ENCODE measurements around the gene MIPOL1.
"Not testable (repeated sequence)": the region's sequence is repeated elsewhere in the genome, so short reads cannot be mapped to it uniquely, and the experiment has no call there.

Gene MIPOL1

DNA sequence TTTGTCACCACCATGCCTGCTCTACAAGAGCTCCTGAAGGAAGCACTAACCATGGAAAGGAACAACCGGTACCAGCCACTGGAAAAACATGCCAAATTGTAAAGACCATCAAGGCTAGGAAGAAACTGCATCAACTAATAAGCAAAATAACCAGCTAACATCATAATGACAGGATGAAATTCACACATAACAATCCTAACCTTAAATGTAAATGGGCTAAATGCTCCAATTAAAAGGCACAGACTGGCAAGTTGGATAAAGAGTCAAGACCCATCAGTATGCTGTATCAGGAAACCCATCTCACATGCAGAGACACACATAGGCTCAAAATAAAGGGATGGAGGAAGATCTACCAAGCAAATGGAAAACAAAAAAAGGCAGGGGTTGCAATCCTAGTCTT lies 97.5 kb downstream of the MIPOL1 start:
- DNase-seq = not testable (repeated sequence)

DNA sequence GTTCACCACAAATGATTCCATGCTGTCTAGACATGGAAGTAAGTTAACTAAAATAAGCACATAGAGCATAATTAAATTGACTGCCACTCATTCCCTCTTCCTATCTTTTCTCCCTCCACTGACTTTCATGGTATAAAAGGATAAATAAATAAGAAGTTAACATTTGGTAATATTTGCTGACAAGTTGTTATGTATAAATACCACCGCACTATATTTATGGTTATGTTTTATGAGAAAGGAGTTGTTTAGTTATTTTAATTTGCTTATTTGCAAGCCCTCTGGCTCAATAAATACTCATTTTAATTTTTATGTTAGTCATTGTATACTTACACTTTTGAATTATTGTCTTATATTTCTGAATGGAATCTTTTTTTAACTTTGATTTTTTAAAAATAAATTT lies 113.5 kb downstream of the MIPOL1 start:
- DNase-seq = no peak

DNA sequence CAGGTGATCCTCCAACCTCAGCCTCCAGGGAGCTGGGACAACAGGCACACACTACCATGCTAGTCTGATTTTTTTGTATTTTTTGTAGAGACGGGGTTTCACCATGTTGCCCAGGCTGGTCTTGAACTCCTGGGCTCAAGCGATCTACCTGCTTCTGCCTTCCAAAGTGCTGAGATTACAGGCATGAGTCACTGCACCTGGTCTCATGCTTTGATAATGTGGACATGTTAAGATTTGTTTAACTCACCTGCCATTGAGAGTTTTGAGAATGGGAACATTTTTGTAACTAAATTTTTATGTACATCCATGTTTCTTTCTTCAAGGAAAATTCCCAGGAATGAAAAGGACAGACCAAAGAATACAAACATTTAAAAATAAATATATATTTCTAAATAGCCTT lies 121.2 kb downstream of the MIPOL1 start:
- DNase-seq = no peak

DNA sequence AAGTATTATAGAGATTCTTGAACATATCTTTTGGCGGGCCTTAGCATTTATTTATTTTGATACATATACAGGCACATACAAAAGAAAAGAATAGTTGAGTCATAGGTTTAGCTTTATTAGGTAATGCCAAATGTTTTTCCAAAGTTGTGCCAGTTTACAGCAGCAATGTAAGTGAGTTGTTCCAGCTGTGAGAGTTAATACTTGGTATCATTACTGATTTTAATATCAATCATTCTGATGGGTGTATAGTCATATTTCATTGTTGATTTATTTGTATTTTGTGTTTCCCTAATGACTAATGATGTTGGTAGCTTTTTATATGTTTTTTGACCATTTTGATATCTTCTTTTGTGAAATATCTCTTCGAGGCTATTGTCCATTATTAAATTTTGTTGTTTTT lies 122.4 kb downstream of the MIPOL1 start:
- DNase-seq = no peak

DNA sequence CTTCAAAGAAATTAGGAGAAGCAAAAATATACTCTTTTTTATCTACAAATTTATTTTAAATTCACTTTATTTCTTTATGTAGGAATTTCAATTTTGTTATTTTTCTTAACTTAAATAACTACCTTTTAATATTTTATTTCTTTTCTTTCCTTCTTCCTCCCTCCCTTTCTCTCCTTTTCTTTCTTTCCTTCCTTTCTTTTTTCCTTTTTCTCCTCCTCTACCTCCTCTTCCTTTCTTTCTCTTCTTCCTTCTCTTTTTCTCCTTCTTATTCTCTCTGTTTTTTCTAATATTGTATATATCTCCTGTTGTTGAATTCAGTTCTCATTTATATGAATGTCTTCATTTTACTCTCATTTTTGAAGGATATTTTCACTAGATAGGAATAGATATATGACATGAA lies 127.6 kb downstream of the MIPOL1 start:
- no peak for DNase-seq

DNA sequence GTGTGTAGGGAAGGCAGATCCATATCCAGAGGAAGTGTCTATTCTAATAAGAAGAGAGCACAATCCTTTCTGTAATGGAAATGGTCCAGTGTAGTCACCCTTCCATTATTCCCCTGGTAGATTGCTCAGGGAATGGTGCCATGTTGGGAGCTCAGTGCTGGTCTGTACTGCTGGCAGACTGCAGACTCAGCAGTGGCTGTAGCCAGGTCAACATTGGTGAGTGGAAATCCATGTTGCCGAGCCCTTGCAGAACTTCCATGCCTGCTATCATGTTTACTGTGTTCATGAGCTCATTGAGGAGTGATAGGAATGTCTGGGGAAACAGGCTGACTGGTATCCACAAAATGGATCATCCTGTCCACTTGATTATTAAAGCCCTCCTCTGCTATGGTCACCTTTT lies 128.7 kb downstream of the MIPOL1 start:
- DNase-seq = no peak

DNA sequence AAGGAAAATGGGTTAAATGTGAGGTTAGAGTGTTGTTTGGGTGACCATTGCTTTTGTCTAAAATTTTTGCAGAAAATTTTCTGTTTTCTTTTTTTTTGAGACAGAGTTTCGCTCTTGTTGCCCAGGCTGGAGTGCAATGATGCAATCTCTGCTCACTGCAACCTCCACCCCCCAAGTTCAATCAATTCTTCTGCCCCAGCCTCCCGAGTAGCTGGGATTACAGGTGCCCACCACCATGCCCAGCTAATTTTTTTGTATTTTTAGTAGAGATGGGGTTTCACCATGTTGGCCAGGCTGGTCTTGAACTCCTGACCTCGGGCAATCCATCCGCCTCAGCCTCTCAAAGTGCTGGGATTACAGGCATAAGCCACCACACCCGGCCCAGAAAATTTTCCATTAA lies 130.2 kb downstream of the MIPOL1 start:
- not testable (repeated sequence) for DNase-seq

DNA sequence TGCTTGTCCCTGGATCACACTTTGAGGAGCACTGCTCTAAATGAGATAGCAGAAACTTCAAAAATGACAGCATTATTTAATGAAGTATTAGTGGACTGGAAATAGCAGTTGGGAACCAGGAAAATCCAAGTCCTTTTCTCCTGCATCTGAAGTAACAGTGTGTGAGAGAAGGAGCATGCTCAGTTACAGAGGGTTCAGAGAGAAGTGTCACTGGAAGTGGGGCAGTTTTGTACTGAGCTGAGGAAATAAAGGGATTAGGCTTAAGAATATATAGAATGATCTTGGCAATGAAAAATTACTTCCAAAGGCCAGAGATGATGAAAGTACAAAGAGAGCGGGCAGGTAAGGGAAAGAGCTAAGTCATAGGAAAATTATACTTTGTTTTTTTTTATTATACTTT lies 130.9 kb downstream of the MIPOL1 start:
- no peak for DNase-seq

DNA sequence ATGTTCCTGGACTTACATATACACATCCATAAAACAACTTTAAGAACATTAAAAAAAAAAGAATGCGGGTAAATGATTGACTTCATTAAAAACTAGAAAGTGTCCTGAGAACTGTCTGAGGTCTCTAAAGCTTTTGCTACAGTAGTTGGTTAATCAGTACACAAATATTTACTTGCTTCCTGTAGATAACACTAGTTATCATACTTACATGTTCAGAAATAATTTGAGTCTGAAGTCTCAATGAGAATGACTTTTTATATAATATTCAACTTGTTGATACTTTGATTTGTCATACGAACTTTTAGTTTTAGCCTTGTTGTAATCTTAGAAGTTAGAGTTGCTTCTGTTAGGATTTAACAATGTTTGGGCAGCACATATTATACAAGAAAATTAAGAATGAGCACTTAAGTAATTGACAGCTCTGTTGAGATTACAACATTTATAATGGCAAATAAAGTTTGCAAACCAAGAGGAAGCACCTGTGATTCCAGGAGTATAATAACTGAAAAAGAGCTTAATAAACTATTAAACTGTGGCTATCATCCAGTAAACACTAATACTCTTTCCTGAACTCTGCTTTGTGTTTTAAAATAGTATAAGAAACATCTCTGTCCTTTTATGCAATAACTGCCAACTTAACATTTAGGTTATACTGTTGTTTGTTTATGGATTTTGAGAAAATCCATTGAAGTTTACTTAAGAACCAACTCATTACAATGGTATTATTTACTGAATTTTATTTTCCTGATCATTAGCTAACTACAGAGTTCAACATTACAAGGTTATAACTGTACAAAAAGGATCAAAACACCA lies 131.7 kb downstream of the MIPOL1 start:
- no peak for DNase-seq

DNA sequence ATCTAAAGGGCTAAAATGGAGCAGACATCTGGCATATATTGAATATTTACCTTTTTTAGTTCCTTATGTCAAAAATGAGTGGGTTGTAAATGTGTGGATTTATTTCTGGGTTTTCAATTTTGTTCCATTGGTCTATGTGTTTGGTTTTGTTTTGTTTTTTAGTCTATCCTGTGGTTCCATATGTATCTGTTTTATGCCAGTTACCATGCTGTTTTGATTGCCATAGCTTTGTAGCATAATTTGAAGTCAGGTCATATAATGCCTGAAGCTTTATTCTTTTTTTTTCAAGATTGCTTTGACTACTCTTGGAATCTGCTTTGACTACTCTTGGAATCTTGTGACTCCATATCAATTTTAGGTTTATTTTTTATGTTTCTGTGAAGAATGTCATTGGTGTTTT lies 133.2 kb downstream of the MIPOL1 start:
- DNase-seq = no peak

DNA sequence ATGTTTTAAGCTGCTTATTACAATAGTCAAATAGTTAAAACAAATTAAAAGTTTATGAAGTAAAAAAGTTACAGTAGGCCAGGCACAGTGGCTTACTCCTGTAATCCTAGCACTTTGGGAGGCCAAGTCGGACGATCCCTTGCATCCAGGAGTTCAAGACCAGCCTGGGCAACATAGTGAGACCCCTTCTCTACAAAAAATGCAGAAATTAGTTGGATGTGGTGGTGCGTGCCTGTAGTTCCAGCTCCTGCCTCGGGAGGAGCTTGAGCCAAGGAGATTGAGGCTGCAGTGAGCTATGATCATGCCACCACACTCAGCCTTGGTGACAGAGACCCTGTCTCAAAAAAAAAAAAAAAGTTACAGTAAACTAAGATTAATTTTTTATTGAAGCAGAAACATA lies 142.6 kb downstream of the MIPOL1 start:
- DNase-seq = no peak

DNA sequence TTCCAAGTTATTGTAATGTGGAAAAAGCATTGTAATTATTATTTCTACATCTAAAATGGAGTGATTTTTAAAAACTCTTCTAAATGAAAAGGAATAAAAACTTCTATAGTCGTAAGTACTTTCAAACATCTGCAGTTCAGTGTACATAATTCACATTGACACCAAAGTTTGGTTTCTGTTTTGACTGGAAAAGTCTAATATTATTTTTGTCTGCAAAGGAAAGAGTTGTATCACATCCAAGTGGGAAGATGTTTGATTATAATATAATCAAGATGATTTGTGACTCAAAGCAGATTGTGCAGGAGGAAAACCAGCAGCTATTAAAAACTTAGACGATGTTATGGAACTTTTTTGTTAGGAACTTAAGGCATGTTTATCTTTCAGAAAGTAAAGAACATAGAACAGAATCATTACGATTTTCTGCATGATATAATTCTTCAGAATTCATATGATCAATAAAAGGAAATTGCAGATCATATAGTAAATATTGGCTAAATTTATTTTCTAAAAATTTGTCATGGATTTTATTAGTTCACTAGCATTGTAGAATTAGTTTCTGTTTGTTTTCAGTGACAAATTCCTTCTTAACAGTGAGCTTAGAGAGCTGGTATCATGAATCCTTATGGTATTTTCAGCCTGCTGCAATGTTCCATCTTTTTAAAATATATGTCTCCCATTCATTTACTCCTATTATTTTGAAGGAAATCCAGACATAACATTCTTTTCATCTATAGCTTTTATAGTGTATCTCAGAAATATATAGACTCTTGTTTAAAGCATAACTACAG lies 145.8 kb downstream of the MIPOL1 start:
- no peak for DNase-seq

DNA sequence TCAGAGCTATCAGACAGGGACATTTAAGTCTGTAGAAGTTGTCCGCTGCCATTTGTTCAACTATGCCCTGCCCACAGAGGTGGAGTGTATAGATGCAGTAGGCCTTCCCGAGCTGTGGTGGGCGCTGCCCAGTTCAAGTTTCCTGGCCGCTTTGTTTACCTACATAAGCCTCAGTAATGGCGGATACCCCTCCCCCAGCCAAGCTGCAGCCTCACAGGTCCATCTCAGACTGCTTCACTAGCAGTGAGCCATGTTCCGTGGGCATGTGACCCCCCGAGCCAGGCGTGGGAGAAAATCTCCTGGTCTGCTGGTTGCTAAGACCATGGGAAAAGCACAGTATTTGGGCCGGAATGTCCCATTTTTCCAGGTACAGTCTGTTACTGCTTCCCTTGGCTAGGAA lies 165.9 kb downstream of the MIPOL1 start:
- DNase-seq = no peak

DNA sequence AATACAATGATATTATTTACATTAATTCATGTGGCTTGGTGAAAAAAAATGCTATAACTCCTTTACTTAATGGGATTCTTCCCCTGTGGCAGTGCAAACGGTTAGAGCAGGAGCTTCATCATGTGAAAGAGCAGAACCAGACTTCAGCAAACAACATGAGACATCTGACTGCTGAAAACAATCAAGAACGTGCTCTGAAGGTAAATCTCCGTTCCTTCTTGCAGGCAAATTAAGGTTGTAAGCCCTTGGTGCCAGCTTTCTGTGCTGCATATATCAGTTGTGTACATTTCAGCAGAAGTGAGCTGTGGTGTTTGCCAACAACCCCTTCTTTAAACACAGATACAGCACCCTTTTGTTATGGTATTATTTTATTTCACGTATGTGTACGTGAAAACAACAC lies 171.7 kb downstream of the MIPOL1 start:
- DNase-seq = no peak

DNA sequence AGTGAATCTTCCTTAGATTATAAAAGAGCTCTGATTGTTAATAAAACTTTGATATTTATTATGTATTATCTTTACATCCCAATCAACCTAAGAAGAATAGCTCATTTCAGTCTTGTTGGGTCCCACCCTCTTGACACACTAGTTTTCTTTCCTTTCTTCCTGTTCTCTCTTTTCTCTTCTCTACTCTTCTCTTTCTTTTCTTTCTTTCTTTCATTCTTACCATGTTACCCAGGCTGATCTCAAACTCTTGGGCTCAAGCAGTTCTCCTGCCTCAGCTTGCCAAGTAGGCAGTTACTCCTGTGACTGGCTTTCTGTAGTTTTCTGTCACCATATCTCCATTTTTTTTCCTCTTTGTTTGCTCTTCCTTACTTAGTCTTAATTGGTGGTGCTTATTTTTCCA lies 177.8 kb downstream of the MIPOL1 start:
- no peak for DNase-seq

DNA sequence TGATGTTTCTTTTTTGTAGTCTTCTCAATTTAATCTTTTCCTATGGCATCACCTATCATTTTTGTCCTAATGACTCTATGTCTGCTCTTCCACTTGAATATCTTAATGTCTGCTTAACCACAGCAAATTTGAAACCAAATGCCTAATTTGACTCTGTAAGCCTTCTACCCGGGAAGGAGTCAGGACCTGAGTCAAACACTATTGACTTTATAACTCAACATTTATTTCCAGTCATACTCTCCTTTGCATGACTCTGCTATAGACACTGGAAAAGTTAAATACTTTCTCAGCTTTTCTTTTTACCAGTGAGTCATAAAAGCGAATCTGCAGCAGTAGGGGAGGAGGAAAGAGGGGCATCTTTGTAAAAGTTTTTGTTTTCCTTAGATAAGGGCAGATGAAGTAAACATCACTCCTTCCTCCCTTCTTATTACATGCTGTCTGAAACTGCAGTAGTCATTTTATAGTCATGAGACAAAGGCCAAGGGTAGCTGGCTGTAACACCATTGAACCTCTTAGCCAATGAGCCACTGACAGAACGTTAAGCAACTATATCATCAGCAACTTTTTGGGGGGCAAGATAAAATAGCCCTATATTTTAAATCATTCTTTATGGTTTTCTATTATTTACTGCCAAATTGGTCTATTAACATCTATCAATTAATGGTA lies 179.3 kb downstream of the MIPOL1 start:
- no peak for DNase-seq

DNA sequence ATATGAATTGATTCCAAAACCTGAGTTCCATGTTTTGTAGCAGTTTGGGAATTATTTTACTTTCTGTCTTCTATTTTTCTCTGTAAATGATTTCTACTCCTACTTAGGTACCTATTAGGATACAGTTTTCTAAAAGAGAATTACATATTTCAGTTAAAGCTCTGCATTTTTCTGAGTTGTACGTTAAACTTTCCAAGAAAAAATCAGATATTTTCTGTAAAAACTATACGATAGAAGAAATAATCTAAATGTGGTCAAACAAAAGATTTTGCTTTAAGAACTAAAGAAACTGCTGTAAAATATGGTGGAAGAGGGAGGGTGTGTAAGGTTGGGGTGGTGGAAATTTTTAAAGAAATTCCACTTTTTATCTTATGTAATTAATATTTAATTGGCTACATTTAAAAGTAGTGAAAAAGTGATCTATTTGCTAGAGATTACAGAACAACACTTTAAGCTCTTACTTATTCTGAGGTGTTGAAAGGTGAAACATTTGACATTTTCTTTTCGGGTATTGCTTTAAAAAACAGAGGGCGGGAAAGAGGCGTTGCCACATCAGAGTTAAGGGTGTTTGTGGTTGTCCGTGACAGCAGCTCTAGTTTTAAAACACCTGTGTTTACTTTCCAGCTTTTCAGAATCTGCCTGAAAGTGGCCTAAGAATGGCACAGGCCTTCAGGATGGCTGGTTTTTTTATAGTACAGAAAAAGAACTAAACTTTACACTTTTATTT lies 187.3 kb downstream of the MIPOL1 start:
- no peak for DNase-seq

DNA sequence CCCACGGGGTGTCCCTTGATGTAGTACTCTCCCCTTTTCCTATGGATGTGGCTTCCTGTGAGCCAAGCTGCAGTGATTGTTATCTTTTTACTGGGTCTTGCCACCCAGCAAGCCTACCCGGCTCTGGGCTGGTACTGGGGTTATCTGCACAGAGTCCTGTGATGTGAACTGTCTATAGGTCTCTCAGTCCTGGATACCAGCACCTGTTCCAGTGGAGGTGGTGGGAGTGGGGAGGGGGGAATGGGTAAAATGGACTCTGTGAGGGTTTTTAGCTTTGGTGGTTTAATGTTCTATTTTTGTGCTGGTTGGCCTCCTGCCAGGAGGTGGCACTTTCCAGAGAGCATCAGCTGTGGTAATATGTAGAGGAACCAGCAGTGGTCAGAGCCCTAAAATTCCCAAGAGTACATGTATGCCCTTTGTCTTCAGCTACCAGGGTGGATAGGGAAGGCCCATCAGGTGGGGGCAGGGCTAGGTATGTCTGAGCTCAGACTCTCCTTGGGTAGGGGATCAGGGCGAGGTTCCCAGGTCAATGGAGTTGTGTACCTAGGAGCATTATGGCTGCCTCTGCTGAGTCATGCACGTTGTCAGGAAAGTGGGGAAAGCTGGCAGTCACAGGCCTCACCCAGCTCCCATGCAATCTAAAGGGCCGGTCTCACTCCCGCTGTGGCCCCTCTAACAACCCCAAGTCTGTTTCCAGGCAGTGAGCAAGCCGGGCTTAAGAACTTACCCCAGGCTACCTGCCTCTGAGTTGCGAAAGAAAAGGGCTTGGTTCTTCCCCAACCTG lies 199.6 kb downstream of the MIPOL1 start:
- not testable (repeated sequence) for DNase-seq

DNA sequence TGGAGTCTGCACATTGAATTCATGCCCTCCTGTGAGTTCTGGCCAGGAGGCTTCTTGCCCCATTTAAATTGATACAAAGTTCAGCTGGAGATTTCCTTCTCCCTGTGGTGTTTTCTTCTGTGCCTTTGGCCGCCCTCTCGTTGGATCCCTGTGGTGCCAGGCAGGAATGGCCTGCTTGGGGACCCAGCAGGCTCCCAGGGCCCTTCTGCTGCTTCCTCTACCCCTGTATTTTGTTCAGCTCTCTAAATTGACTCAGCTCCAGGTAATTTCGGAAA lies 200.1 kb downstream of the MIPOL1 start:
- no peak for DNase-seq

DNA sequence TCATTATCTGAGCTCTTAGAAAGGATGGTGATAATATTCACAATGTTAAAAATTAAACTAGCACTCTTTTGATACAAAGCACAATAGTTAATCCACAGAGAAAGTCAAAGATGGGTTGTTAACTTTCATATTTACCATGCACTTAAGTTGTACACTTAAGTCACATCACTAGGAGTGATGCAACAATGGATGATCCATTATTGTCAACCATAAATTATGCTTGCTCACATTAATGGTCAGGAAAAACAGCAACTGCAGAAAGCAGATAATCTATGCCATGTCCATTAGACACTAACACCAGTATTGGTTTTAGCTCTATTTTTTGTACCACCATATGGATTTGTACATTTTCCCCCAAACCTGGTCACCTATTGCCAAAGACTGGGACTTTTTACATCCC lies 201.8 kb downstream of the MIPOL1 start:
- no peak for DNase-seq

DNA sequence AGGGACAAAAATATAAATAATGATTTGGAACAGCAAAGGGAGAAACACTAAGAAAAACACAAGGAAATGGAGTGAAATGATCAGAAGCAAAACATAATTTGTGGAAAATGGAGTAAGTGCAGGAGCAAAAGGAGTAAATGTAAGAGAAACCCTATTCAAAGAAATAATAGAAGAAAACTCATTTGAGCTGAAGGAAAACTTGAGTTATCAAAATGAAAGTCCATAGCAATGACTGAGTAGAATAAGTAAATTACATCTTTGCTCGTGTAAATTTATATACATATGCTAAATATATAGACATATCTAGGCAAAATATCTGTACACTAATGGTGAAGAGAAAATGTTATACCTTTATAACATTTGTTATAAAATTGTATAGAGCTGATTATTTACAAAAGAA lies 203.4 kb downstream of the MIPOL1 start:
- no peak for DNase-seq

DNA sequence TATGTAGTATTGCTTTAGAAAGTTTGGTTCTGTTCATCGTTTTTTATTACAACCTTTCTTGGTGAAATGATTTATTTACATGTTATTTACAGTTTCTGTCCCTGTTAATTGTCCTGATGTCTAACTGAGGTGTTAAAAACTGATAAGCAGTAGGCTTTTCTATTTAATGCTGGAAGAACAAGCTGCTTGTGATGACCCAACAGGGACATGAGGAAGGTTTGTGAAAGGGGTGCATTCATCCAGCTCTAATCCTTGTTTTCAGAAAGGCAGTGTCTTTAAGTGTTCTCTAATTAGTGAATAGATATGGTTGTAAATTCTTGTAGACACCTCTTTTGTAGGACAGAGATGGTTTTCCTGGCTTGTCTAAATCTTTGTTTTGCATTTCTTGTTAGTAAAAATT lies 205.9 kb downstream of the MIPOL1 start:
- DNase-seq = no peak

DNA sequence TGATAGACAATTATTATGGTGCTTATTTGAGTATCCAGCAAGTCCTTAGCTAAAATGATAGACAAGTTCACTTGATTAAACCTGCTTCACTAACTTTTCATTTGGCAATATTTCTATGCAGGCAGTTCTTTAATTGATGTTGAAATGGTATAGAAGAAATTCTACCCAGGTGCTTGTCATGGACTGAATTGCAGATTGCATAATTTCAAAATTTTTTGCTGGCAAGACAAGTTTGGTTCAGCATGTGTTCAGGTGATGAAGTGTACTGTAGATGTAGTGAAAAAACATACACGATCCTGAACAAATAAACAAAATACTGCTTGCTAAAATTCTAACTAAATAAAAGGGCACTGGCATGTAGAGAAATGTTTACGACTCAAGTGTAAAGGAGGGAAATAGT lies 208.4 kb downstream of the MIPOL1 start:
- no peak for DNase-seq

Measured in NCI-H2227 treated with DMSO at 0.1 percent for 48 hours (cell line).